Mucosa of descending colon (tissue), 3 donors: ENCODE results near the gene AMDHD2. TPM values are rescaled to one million over a fixed set of nuclear protein-coding genes. Genes with fewer than 3 reads are reported as not detected.

Source experiments
- ATAC-seq: fragments of 200-7000 bp; cut with Tn5 transposase; one replicate; pipeline ENCODE4 v1.9.1; 2020; ENCODE audit warnings: mild to moderate bottlenecking, moderate library complexity
- DNase-seq, 3 donors: peaks; one replicate each; pipeline ENCODE4 v3.0.0-alpha.2; 2020
- H3K36me3 ChIP-seq: fragments of 200-600 bp; one replicate; pipeline ENCODE4 v1.8.0; 2021; ENCODE audit warnings: low read depth, mild to moderate bottlenecking
- H3K4me1 ChIP-seq: fragments of 200-600 bp; one replicate; pipeline ENCODE4 v1.8.0; 2021; ENCODE audit warnings: low read depth, mild to moderate bottlenecking
- H3K4me3 ChIP-seq: fragments of 200-600 bp; one replicate; pipeline ENCODE4 v1.8.0; 2021; ENCODE audit warnings: mild to moderate bottlenecking
- H3K9me3 ChIP-seq: fragments of 200-600 bp; one replicate; pipeline ENCODE4 v1.8.0; 2021; ENCODE audit warnings: mild to moderate bottlenecking
- intact Hi-C, 2 donors: fragments of 100-400 bp; cut with DNase I in 1 of 2; cut with micrococcal nuclease in 1 of 2; formaldehyde crosslinking; loops; one replicate each; pipeline versions ENCODE4 v1.11.0 to v1.11.1; 2022; cut with DNase I, micrococcal nuclease
- total RNA-seq, 3 donors: library from RNA; stranded (reverse); fragmentation: NEBNext Ultra II Directional in 2 of 3; extraction: Animal tissue kit (Norgen Biotek cat#: 25700) in 2 of 3; gene quantifications; one replicate each; pipeline versions ENCODE4 v1.2.1 to v1.2.4, GENCODE V29; 2021 to 2023
- TF ChIP-seq, protein P1 (sequence below): fragments of 200-600 bp; IDR thresholded peaks from one replicate; pipeline ENCODE4 v1.8.0; 2022; ENCODE audit warnings: antibody characterized with exemption, mild to moderate bottlenecking
- donor health status: DM: no; HTN: no; CAD: no; lungs with moderate emphysema.
- donor health status: DM: no; HTN: no; CAD: no.
- donor health status: DM: no; HTN: yes; CAD: no.

AMDHD2 gene
- total RNA-seq, 3 donors from 2014 or later: 33.6 to 51.2 (median 38.4) TPM

DNA sequence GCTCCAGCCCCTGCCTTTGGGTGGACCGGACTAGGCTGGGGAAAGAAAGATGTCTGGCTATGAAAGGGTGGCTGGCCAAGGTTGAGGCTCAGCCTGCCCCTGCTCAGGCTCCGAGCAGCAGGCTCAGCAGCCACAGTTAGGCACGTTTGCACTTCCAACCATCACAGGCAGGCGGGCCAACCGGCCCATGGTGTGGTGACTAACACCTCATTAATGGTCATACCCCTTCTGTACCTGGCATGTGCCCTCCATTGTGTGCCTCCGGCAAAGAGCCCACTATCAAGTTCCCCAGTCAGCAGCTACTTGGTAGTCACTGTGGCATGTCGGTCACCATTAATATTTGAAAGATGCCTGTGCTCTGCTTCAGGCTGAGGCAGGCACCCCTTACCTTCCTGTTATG, 38.5 kb upstream of the AMDHD2 start:
- TF ChIP-seq, protein P1, sequence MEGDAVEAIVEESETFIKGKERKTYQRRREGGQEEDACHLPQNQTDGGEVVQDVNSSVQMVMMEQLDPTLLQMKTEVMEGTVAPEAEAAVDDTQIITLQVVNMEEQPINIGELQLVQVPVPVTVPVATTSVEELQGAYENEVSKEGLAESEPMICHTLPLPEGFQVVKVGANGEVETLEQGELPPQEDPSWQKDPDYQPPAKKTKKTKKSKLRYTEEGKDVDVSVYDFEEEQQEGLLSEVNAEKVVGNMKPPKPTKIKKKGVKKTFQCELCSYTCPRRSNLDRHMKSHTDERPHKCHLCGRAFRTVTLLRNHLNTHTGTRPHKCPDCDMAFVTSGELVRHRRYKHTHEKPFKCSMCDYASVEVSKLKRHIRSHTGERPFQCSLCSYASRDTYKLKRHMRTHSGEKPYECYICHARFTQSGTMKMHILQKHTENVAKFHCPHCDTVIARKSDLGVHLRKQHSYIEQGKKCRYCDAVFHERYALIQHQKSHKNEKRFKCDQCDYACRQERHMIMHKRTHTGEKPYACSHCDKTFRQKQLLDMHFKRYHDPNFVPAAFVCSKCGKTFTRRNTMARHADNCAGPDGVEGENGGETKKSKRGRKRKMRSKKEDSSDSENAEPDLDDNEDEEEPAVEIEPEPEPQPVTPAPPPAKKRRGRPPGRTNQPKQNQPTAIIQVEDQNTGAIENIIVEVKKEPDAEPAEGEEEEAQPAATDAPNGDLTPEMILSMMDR: no peak
- H3K36me3 ChIP-seq: no peaks in the 10 kb centered on the region
- no peaks in the 10 kb centered on the region for H3K9me3 ChIP-seq
- intact Hi-C loops: no loop called here
- H3K4me1 ChIP-seq: peaks cover 12% of the 10 kb centered on the region
- no peak for ATAC-seq
- H3K4me3 ChIP-seq: no peak overlapping the region
- DNase-seq: no peak

DNA sequence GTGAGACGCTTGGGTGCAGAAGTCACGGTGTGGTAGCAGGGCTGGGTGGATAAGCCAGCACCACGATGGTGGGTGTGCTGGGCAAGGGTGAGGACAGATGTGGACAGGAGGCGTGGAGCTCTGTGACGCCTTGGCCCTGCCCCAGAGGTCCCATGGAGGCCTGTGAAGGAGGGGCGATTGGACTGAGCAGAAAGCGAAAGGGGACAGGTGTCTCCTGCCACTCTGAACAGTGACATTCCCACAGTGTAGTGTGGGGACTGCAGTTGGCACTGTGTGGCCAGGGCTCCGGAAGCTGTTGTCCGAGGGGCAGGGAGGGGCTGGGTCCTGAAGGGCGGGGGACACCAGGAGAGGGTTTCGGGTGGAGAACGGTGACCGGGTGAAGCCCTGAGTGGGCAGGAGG, 37.9 kb upstream of the AMDHD2 start:
- Histone ChIP-seq H3K36me3 (no peaks in the 10 kb centered on the region), H3K9me3 (no peaks in the 10 kb centered on the region), H3K4me1 (peaks cover 12% of the 10 kb centered on the region), H3K4me3 (no peak overlapping the region)
- no peak for DNase-seq
- intact Hi-C loops: no loop called here
- ATAC-seq: no peak
- TF ChIP-seq, protein P1: no peak

DNA sequence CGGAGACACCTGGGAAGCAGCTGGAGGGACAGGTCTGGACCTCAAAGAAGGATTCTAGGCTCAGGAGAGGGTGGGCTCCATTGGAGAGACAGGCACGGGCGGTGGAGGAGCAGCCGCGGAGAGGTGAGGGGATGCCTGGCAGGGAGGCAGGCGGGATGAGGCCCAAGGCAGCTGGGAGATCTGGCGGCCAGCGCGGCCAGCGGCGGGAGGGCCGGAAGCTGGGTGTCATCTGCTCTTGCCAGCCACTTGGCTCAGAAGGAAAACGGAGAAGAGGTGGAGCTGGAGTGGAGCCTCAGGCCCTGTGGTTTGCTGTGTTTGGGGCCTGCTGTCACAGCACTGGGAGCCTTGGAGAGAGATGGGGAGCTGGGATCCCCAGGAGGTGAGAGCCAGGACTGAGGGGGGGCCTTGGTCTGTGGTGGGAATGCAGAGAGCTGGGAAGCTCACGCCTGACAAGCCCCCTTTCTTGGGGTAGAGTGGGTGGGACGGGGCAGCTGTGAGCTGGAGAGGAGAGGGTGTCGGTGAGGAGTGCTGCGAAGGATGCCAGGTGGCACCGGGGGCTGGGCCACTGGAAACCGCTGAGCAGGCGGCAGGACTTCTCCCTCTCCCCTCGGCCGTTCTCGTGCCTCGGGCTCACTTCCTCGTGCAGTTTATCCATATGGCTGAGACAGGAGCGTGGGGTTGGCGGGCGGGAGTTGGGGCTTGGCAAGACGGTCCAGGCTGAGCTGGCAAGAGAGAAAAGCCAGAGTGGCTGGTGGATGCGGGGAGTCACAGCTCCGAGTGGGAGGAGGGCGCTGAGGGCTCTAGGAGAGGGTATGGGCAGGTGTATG, 37.2 kb upstream of the AMDHD2 start:
- intact Hi-C loops: no loop called here
- TF ChIP-seq, protein P1: no peak
- DNase-seq: no peak
- no peaks in the 10 kb centered on the region for H3K9me3 ChIP-seq
- ATAC-seq: no peak
- peaks cover 12% of the 10 kb centered on the region for H3K4me1 ChIP-seq
- no peaks in the 10 kb centered on the region for H3K36me3 ChIP-seq
- no peak overlapping the region for H3K4me3 ChIP-seq

DNA sequence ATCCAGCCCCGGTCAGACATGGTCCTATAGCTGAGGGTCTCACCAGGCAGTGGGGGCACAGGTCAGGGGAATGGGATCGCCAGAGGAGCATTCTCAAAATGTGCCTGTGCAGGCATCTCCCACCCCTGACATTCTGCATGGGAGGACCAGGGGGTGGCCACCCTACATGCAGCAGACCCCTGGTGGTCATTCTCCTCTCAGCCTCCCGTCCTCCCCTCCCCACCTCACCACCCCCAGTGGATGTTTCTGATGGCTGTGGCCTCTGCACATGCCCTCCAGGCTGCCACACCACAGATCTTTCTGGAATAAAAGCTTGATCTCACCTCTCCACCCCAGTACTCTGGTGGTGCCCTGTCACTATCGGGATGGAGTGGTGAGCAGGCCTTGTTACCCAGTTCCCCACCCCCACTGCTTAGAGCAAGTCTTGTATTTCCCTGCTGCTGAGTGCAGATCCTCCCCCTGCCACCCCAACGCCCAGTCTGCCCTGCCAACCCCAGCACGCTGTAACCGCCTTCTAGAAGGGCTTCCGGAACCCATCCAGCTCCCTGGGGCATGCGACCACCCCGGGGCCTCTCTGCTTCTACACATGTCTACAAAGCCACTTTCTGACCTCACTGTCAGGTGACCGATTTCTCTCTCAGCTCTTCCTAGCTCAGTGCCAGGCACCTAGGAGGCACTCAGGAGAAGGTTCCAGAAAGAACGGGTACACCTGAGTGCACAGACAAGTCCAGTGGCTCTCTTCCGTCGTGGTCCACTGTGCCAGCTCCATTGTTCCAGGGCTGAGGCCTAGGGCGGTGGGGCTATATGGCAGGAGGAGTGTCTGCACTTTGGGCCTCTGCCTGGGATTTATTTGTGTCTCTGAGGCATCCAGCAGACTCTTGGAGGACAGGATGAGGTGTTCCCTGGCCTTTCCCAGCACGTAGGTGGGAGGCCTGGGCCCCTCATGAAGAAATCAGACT, 36.0 kb upstream of the AMDHD2 start:
- no peak for ATAC-seq
- no peak overlapping the region for H3K4me3 ChIP-seq
- intact Hi-C loops: no loop called here

DNA sequence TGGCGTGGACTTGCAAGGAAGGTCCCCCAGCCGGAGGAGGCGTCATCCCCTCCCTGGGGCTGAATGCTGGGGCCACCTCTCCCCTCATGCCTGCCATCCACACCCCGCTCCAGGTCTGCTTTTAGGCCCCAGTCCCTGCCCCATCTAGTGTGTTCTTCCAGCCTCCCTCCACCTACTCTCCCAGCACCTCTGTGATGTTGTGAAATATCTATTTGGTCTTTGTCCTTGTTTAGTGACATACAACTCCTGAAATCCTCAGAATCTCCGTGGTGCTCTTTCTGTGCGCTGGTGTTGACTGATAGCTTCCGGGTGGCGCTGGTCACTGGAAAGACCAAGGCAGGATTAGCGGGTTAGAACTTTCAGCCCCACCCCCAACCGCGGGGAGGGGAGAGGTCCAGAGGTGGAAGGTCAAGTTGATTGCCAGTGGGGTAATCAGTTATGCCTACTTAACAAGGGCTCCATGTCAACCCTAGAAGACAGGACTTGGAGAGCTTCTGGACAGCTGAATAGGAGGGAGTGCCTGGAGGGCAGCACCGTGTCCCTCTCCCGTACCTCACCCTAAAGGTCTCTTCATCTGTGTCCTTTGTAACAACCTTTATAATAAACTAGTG, 35.2 kb upstream of the AMDHD2 start:
- Histone ChIP-seq H3K9me3 (no peaks in the 10 kb centered on the region), H3K4me1 (peaks cover 12% of the 10 kb centered on the region), H3K4me3 (no peak overlapping the region), H3K36me3 (no peaks in the 10 kb centered on the region)
- TF ChIP-seq, protein P1: no peak
- intact Hi-C loops: no loop called here
- no peak for ATAC-seq
- no peak for DNase-seq

More for the DNA sequence above, 36.0 kb upstream of the AMDHD2 start:
- TF ChIP-seq, protein P1: no peak
- peaks cover 12% of the 10 kb centered on the region for H3K4me1 ChIP-seq
- DNase-seq: no peak
- no peaks in the 10 kb centered on the region for H3K36me3 ChIP-seq
- H3K9me3 ChIP-seq: no peaks in the 10 kb centered on the region
